Gastroesophageal sphincter (tissue), 3 donors: Measurements from ENCODE around the gene BTBD19.

Experiments used
- CTCF ChIP-seq, 4 experiments: fragments of 200-600 bp in 2 of 4; fragments of 450-650 bp in 2 of 4; sonication (generic) in 1 of 4; IDR thresholded peaks; one replicate each; pipeline ENCODE4 v1.5.1; 2017 to 2019; ENCODE audit warnings: antibody characterized with exemption in 4 of 4, mild to moderate bottlenecking in 2 of 4, moderate library complexity in 2 of 4
- EP300 ChIP-seq: sonication (generic); formaldehyde crosslinking; IDR thresholded peaks from one replicate; pipeline ENCODE4 v1.6.1; 2017; ENCODE audit warnings: antibody characterized with exemption, mild to moderate bottlenecking
- POLR2A ChIP-seq, 2 donors: fragments of 450-650 bp; IDR thresholded peaks; one replicate each; pipeline ENCODE4 v1.6.1; 2017; ENCODE audit warnings: antibody characterized with exemption in 2 of 2, mild to moderate bottlenecking in 2 of 2, moderate library complexity in 1 of 2
- POLR2AphosphoS5 ChIP-seq: sonication (generic); formaldehyde crosslinking; IDR thresholded peaks from one replicate; pipeline ENCODE4 v1.6.1; 2017; ENCODE audit warnings: antibody characterized with exemption

- TF ChIP-seq POLR2AphosphoS5, result no peak
- no peak for TF ChIP-seq CTCF (IDR thresholded peaks at IDR 0.05)
- TF ChIP-seq EP300, result no peak
- TF ChIP-seq POLR2A (IDR thresholded peaks at IDR 0.05), result no peak
Observed at GRCh38 chr1:44776730-44777068, 31.6 kb upstream of the BTBD19 start.
